ENCODE measurements around the gene SLCO2A1.

DNA sequence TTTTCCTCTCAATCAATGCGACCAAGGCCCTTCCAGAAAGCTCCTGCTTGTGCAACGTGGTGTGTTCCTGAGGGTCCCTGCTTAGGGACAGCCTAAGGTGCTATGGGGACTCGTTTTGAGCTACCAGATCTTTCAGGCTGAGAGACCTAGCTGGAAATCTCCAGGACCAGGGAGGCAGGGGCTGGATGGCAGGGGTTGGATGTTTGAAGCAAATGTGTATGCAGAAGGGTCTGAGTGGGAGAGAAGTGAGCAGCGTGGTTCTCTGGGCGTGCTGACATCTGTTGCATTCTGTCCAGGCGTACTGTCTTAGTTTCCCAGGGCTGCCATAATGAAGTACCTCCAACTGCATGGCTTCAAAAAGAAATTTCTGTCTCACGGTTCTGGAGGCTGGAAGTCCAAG is 31.7 kb upstream of the SLCO2A1 start:
- no peak for TF ChIP-seq POLR2A (IDR thresholded peaks at IDR 0.05)
- TF ChIP-seq, protein P1, sequence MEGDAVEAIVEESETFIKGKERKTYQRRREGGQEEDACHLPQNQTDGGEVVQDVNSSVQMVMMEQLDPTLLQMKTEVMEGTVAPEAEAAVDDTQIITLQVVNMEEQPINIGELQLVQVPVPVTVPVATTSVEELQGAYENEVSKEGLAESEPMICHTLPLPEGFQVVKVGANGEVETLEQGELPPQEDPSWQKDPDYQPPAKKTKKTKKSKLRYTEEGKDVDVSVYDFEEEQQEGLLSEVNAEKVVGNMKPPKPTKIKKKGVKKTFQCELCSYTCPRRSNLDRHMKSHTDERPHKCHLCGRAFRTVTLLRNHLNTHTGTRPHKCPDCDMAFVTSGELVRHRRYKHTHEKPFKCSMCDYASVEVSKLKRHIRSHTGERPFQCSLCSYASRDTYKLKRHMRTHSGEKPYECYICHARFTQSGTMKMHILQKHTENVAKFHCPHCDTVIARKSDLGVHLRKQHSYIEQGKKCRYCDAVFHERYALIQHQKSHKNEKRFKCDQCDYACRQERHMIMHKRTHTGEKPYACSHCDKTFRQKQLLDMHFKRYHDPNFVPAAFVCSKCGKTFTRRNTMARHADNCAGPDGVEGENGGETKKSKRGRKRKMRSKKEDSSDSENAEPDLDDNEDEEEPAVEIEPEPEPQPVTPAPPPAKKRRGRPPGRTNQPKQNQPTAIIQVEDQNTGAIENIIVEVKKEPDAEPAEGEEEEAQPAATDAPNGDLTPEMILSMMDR (IDR thresholded peaks at IDR 0.05): no peak

Data from Peyer's patch (tissue), 4 donors.